PC-3 (cell line): ENCODE results near the gene TSNAXIP1. TPM values are rescaled to one million over a fixed set of nuclear protein-coding genes. Genes with fewer than 3 reads are reported as not detected.

Source experiments
- ATAC-seq: fragments of 200-7000 bp; cut with Tn5 transposase; 2 replicates; pipeline ENCODE4 v1.9.1; 2020; ENCODE audit warnings: mild to moderate bottlenecking, moderate library complexity
- BruUV-seq: library from RNA; stranded (reverse); fragments of 400-500 nt; replicated peaks from 2 replicates; lab custom pipeline; 2021; lab: Mats Ljungman, UMichigan
- CTCF ChIA-PET: fragments of 300-600 bp; sonication (Branson Sonifier 250); formaldehyde crosslinking; loops from one replicate; lab custom pipeline; 2022; ENCODE audit warnings: antibody characterized with exemption; lab: Charles Lee
- POLR2A ChIA-PET: fragments of 300-600 bp; sonication (Branson Sonifier 250); formaldehyde crosslinking; loops from one replicate; lab custom pipeline; 2022; ENCODE audit warnings: antibody characterized with exemption; ENCODE audit not compliant: unreplicated experiment; lab: Charles Lee
- DNase-seq: peaks from one replicate; pipeline ENCODE4 v3.0.0-alpha.2; 2015
- H2AFZ ChIP-seq: fragments of 300-600 bp; sonication (generic); 2 replicates; pipeline ENCODE4 v1.6.0; 2016; ENCODE audit warnings: antibody characterized with exemption, low read length
- H3F3A ChIP-seq: fragments of 300-600 bp; sonication (generic); one replicate; pipeline ENCODE4 v1.6.0; 2017; ENCODE audit warnings: antibody characterized with exemption, low read length, control low read depth, mild to moderate bottlenecking; ENCODE audit not compliant: unreplicated experiment
- H3K27ac ChIP-seq: fragments of 300-600 bp; sonication (generic); 2 replicates; pipeline ENCODE4 v1.5.1; 2016; ENCODE audit warnings: mild to moderate bottlenecking, low read length
- H3K27me3 ChIP-seq: fragments of 300-600 bp; sonication (generic); 2 replicates; pipeline ENCODE4 v1.6.1; 2016; ENCODE audit warnings: low read length, mixed read lengths
- H3K36me3 ChIP-seq: fragments of 300-600 bp; sonication (generic); 2 replicates; pipeline ENCODE4 v1.6.1; 2016; ENCODE audit warnings: low read depth, mixed run types, low read length, mixed read lengths
- H3K4me1 ChIP-seq: fragments of 300-600 bp; sonication (generic); 2 replicates; pipeline ENCODE4 v1.5.1; 2016; ENCODE audit warnings: low read length; ENCODE audit not compliant: insufficient read depth
- H3K4me2 ChIP-seq: fragments of 300-600 bp; sonication (generic); 2 replicates; pipeline ENCODE4 v1.6.0; 2016; ENCODE audit warnings: low read length
- H3K4me3 ChIP-seq: fragments of 300-600 bp; sonication (generic); 2 replicates; pipeline ENCODE4 v1.5.1; 2016; ENCODE audit warnings: mild to moderate bottlenecking, low read length, mixed read lengths
- H3K79me2 ChIP-seq: fragments of 300-600 bp; sonication (generic); 2 replicates; pipeline ENCODE4 v1.6.1; 2017; ENCODE audit warnings: low read length, mixed read lengths
- H3K9ac ChIP-seq: fragments of 300-600 bp; sonication (generic); 2 replicates; pipeline ENCODE4 v1.6.0; 2016; ENCODE audit warnings: mild to moderate bottlenecking, low read length
- H3K9me2 ChIP-seq: fragments of 300-600 bp; sonication (generic); replicated peaks from 2 replicates; pipeline ENCODE4 v1.6.1; 2016; ENCODE audit warnings: mixed run types, low read length, mixed read lengths
- H3K9me3 ChIP-seq: fragments of 300-600 bp; sonication (generic); 2 replicates; pipeline ENCODE4 v1.6.1; 2016; ENCODE audit warnings: low read length, mixed read lengths
- H4K20me1 ChIP-seq: fragments of 300-600 bp; sonication (generic); 2 replicates; pipeline ENCODE4 v1.6.1; 2016; ENCODE audit warnings: low read length, mixed read lengths
- CTCF ChIP-seq: fragments of 300-600 bp; sonication (generic); conservative IDR thresholded peaks from 2 replicates; pipeline ENCODE4 v1.5.1; 2017; ENCODE audit warnings: antibody characterized with exemption, low read depth, mild to moderate bottlenecking, low read length
- EZH2 ChIP-seq: fragments of 300-600 bp; sonication (generic); IDR thresholded peaks from one replicate; pipeline ENCODE4 v1.6.1; 2017; ENCODE audit warnings: antibody characterized with exemption, mild to moderate bottlenecking, low read length; ENCODE audit not compliant: unreplicated experiment
- EZH2phosphoT487 ChIP-seq: fragments of 300-600 bp; sonication (generic); IDR thresholded peaks from 2 replicates; pipeline ENCODE4 v1.6.1; 2018; ENCODE audit warnings: mild to moderate bottlenecking, antibody characterized with exemption, low read length, borderline replicate concordance
- intact Hi-C: fragments of 100-400 bp; cut with micrococcal nuclease; formaldehyde crosslinking; loops from 2 replicates; pipeline ENCODE4 v1.9.0; 2023
- total RNA-seq: library from RNA; depleted of rRNA; stranded (reverse); fragments of >200 nt; gene quantifications from 2 replicates; pipeline ENCODE4 v1.2.3, GENCODE V29; 2014

TSNAXIP1 gene
- total RNA-seq, 1 experiment from 2014 or later = 0.44 TPM

GRCh38 chr16:67770346-67770991 lies 36.2 kb upstream of the TSNAXIP1 start:
- ATAC-seq (no peak), DNase-seq (no peak)
- H3K9me3 ChIP-seq = no peaks in the 10 kb centered on the region
- no peak overlapping the region for H3K9ac ChIP-seq
- no peaks in the 10 kb centered on the region for H4K20me1 ChIP-seq
- intact Hi-C loops = no loop called here
- no peak overlapping the region for H3K4me2 ChIP-seq
- H3K4me3 ChIP-seq = no peak overlapping the region
- no peaks in the 10 kb centered on the region for H3K9me2 ChIP-seq
- H3F3A ChIP-seq = no peaks in the 10 kb centered on the region
- no peaks in the 10 kb centered on the region for H3K4me1 ChIP-seq
- no peaks in the 10 kb centered on the region for H3K27me3 ChIP-seq
- BruUV-seq = no TSS peak
- ChIA-PET POLR2A (no interaction called here), CTCF (no interaction called here)
- no peak for TF ChIP-seq EZH2
- no peak overlapping the region for H3K27ac ChIP-seq
- no peak overlapping the region for H2AFZ ChIP-seq
- H3K79me2 ChIP-seq = 0 out of 2 replicates have a peak, but pooled peaks cover 3% of the 10 kb centered on the region
- H3K36me3 ChIP-seq = no peaks in the 10 kb centered on the region

- Histone ChIP-seq H3K36me3 (no peaks in the 10 kb centered on the region), H3K4me3 (no peak overlapping the region), H3K9me2 (no peaks in the 10 kb centered on the region), H3F3A (no peaks in the 10 kb centered on the region), H3K4me2 (no peak overlapping the region), H3K27ac (no peak overlapping the region), H2AFZ (no peak overlapping the region), H3K4me1 (no peaks in the 10 kb centered on the region), H3K9ac (no peak overlapping the region), H4K20me1 (no peaks in the 10 kb centered on the region), H3K79me2 (0 out of 2 replicates have a peak, but pooled peaks cover 3% of the 10 kb centered on the region), H3K27me3 (no peaks in the 10 kb centered on the region), H3K9me3 (no peaks in the 10 kb centered on the region)
- ATAC-seq (no peak), DNase-seq (no peak)
- TF ChIP-seq EZH2phosphoT487 = no peak
- TF ChIP-seq CTCF = no peak
- TF ChIP-seq EZH2 = no peak
- intact Hi-C loops = no loop called here
- POLR2A ChIA-PET = interaction anchor here (0.6 kb wide), 1 partner anchor 472 kb away, joined by 4 read pairs; the partner anchor contains the start of gene PLA2G15
- no TSS peak for BruUV-seq
- CTCF ChIA-PET = interaction anchor here (0.7 kb wide), 1 partner anchor 162 kb away, joined by 3 read pairs; no protein-coding TSS in a partner anchor
These were observed 33.6 kb upstream of the TSNAXIP1 start for GRCh38 chr16:67773099-67773498.

- Histone ChIP-seq H3K27ac (no peak overlapping the region), H3K4me3 (no peak overlapping the region), H3K9me3 (no peaks in the 10 kb centered on the region), H3K36me3 (no peaks in the 10 kb centered on the region), H3K4me2 (no peak overlapping the region), H2AFZ (no peak overlapping the region), H3K9ac (no peak overlapping the region), H3K4me1 (no peaks in the 10 kb centered on the region), H3K9me2 (no peaks in the 10 kb centered on the region), H3K27me3 (no peaks in the 10 kb centered on the region), H3F3A (no peaks in the 10 kb centered on the region), H3K79me2 (0 out of 2 replicates have a peak, but pooled peaks cover 3% of the 10 kb centered on the region), H4K20me1 (no peaks in the 10 kb centered on the region)
- TF ChIP-seq EZH2phosphoT487 (no peak), CTCF (no peak), EZH2 (no peak)
- ATAC-seq = no peak
- no TSS peak for BruUV-seq
- intact Hi-C loops = no loop called here
- no peak for DNase-seq
- ChIA-PET POLR2A (no interaction called here), CTCF (interaction anchor here (0.7 kb wide), 1 partner anchor 161 kb away, joined by 3 read pairs; no protein-coding TSS in a partner anchor)
These were observed 32.9 kb upstream of the TSNAXIP1 start for GRCh38 chr16:67773569-67774456.
